Hepatocyte (in vitro differentiated cells): ENCODE data around the gene CEP89.

Experiments
- EZH2 ChIP-seq: fragments of 200-600 bp; sonication (generic); IDR thresholded peaks from 2 replicates; pipeline ENCODE4 v1.6.1; 2016; ENCODE audit warnings: antibody characterized with exemption, mild to moderate bottlenecking, borderline replicate concordance
- EZH2phosphoT487 ChIP-seq: fragments of 200-600 bp; sonication (generic); IDR thresholded peaks from one replicate; pipeline ENCODE4 v1.6.1; 2018; ENCODE audit warnings: antibody characterized with exemption, mild to moderate bottlenecking, low read depth, moderate library complexity; ENCODE audit not compliant: unreplicated experiment, severe bottlenecking
- TF ChIP-seq, protein P1 (sequence below): fragments of 200-600 bp; sonication (generic); IDR thresholded peaks from 2 replicates; pipeline ENCODE4 v1.5.1; 2016; ENCODE audit warnings: antibody characterized with exemption, mild to moderate bottlenecking; ENCODE audit not compliant: poor library complexity

DNA sequence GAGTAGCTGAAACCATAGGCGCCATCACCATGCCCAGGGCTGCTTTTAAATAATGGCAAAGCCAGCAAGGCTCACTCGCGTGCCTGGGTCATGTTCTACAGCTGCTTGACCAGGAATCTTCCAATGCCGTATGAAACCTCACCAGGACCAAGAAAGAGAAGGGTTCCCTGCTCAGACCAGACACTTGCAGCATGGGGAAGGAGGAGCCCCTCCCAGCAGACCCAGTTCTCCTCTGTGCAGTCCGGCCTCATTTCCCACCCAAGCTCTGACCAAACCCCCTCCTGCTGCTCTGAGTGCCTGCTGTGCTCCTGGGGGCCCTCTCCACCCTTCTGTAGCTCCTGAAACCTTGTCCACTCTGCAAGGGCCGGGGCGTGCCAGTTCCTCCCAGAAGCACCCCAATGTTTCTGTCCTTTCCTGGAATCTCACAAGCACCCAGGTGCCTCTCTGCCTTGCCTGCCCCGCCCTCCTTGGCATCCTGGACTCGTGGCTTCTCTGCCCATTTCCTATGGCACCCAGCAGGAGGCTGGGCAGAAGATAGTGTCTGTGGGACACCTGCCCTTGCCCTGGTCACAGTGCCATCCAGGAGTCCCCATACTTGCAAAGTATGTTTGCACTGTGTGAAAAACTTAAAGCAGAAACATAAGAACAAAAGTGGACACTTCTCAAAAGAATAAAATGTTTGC lies 95.4 kb downstream of the CEP89 start:
- TF ChIP-seq, protein P1, sequence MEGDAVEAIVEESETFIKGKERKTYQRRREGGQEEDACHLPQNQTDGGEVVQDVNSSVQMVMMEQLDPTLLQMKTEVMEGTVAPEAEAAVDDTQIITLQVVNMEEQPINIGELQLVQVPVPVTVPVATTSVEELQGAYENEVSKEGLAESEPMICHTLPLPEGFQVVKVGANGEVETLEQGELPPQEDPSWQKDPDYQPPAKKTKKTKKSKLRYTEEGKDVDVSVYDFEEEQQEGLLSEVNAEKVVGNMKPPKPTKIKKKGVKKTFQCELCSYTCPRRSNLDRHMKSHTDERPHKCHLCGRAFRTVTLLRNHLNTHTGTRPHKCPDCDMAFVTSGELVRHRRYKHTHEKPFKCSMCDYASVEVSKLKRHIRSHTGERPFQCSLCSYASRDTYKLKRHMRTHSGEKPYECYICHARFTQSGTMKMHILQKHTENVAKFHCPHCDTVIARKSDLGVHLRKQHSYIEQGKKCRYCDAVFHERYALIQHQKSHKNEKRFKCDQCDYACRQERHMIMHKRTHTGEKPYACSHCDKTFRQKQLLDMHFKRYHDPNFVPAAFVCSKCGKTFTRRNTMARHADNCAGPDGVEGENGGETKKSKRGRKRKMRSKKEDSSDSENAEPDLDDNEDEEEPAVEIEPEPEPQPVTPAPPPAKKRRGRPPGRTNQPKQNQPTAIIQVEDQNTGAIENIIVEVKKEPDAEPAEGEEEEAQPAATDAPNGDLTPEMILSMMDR = no peak
- TF ChIP-seq EZH2 (no peak), EZH2phosphoT487 (no peak)
